Parathyroid adenoma (tissue), 2 donors: ENCODE results near the gene MRPL36.

Source experiments
- H2AFZ ChIP-seq: fragments of 300-600 bp; sonication (generic); one replicate; pipeline ENCODE4 v1.7.0; 2017; ENCODE audit warnings: antibody characterized with exemption, mild to moderate bottlenecking
- H3K27ac ChIP-seq: fragments of 300-600 bp; sonication (generic); one replicate; pipeline ENCODE4 v1.7.0; 2017
- H3K27me3 ChIP-seq: fragments of 300-600 bp; sonication (generic); one replicate; pipeline ENCODE4 v1.7.0; 2017; ENCODE audit warnings: low read length; ENCODE audit not compliant: control insufficient read depth, insufficient read depth
- H3K36me3 ChIP-seq: fragments of 300-600 bp; sonication (generic); one replicate; pipeline ENCODE4 v1.7.0; 2017; ENCODE audit warnings: low read length; ENCODE audit not compliant: control insufficient read depth, insufficient read depth
- H3K4me1 ChIP-seq: fragments of 300-600 bp; sonication (generic); one replicate; pipeline ENCODE4 v1.7.0; 2017; ENCODE audit warnings: control low read depth
- H3K4me2 ChIP-seq: fragments of 300-600 bp; sonication (generic); one replicate; pipeline ENCODE4 v1.7.0; 2017; ENCODE audit warnings: low read length
- H3K4me3 ChIP-seq: fragments of 300-600 bp; sonication (generic); one replicate; pipeline ENCODE4 v1.7.0; 2017; ENCODE audit warnings: low read depth, low read length
- H3K79me2 ChIP-seq: fragments of 300-600 bp; sonication (generic); one replicate; pipeline ENCODE4 v1.7.0; 2017; ENCODE audit warnings: control low read depth
- H3K9ac ChIP-seq: fragments of 300-600 bp; sonication (generic); one replicate; pipeline ENCODE4 v1.7.0; 2017; ENCODE audit warnings: mild to moderate bottlenecking
- H3K9me3 ChIP-seq: fragments of 300-600 bp; sonication (generic); one replicate; pipeline ENCODE4 v1.7.0; 2017; ENCODE audit warnings: low read length; ENCODE audit not compliant: control insufficient read depth
- CTCF ChIP-seq: fragments of 300-600 bp; sonication (generic); IDR thresholded peaks from one replicate; pipeline ENCODE4 v1.7.0; 2017; ENCODE audit warnings: antibody characterized with exemption, mild to moderate bottlenecking
- donor health status: primary hyperparathyroidism.

The MRPL36 gene

GRCh38 chr5:1824109-1824821 is 24.6 kb upstream of the MRPL36 start:
- H3K4me2 ChIP-seq: no peak overlapping the region
- no peaks in the 10 kb centered on the region for H3K36me3 ChIP-seq
- H2AFZ ChIP-seq: no peak overlapping the region
- H3K9me3 ChIP-seq: no peaks in the 10 kb centered on the region
- H3K9ac ChIP-seq: no peak overlapping the region
- H3K4me3 ChIP-seq: no peak overlapping the region
- H3K79me2 ChIP-seq: no peaks in the 10 kb centered on the region
- TF ChIP-seq CTCF: no peak
- H3K27me3 ChIP-seq: no peaks in the 10 kb centered on the region
- no peak overlapping the region for H3K27ac ChIP-seq
- no peaks in the 10 kb centered on the region for H3K4me1 ChIP-seq

GRCh38 chr5:1823381-1824034 is 23.9 kb upstream of the MRPL36 start:
- Histone ChIP-seq H3K79me2 (no peaks in the 10 kb centered on the region), H3K4me2 (no peak overlapping the region), H3K9ac (no peak overlapping the region), H3K4me1 (no peaks in the 10 kb centered on the region), H3K9me3 (no peaks in the 10 kb centered on the region), H2AFZ (no peak overlapping the region), H3K27me3 (no peaks in the 10 kb centered on the region), H3K4me3 (no peak overlapping the region), H3K27ac (no peak overlapping the region), H3K36me3 (no peaks in the 10 kb centered on the region)
- no peak for TF ChIP-seq CTCF

- no peak overlapping the region for H3K4me2 ChIP-seq
- no peak overlapping the region for H3K9ac ChIP-seq
- H3K27ac ChIP-seq: no peak overlapping the region
- H2AFZ ChIP-seq: no peak overlapping the region
- H3K4me1 ChIP-seq: no peaks in the 10 kb centered on the region
- TF ChIP-seq CTCF: no peak
- H3K9me3 ChIP-seq: no peaks in the 10 kb centered on the region
- no peaks in the 10 kb centered on the region for H3K36me3 ChIP-seq
- no peaks in the 10 kb centered on the region for H3K79me2 ChIP-seq
- H3K27me3 ChIP-seq: no peaks in the 10 kb centered on the region
- H3K4me3 ChIP-seq: no peak overlapping the region
Measured at GRCh38 chr5:1821862-1822261, 22.2 kb upstream of the MRPL36 start.

GRCh38 chr5:1820926-1821325 is 21.3 kb upstream of the MRPL36 start:
- no peak overlapping the region for H2AFZ ChIP-seq
- H3K27ac ChIP-seq: no peak overlapping the region
- H3K79me2 ChIP-seq: no peaks in the 10 kb centered on the region
- no peak overlapping the region for H3K9ac ChIP-seq
- no peak for TF ChIP-seq CTCF
- no peaks in the 10 kb centered on the region for H3K4me1 ChIP-seq
- no peaks in the 10 kb centered on the region for H3K9me3 ChIP-seq
- H3K36me3 ChIP-seq: no peaks in the 10 kb centered on the region
- no peak overlapping the region for H3K4me3 ChIP-seq
- no peaks in the 10 kb centered on the region for H3K27me3 ChIP-seq
- no peak overlapping the region for H3K4me2 ChIP-seq

GRCh38 chr5:1820381-1820780 is 20.7 kb upstream of the MRPL36 start:
- H3K4me1 ChIP-seq: no peaks in the 10 kb centered on the region
- H3K27ac ChIP-seq: no peak overlapping the region
- H3K4me2 ChIP-seq: no peak overlapping the region
- H2AFZ ChIP-seq: no peak overlapping the region
- no peak overlapping the region for H3K4me3 ChIP-seq
- no peaks in the 10 kb centered on the region for H3K27me3 ChIP-seq
- H3K9me3 ChIP-seq: no peaks in the 10 kb centered on the region
- no peak overlapping the region for H3K9ac ChIP-seq
- no peaks in the 10 kb centered on the region for H3K79me2 ChIP-seq
- TF ChIP-seq CTCF: no peak
- no peaks in the 10 kb centered on the region for H3K36me3 ChIP-seq
